Stomach (tissue), 9 donors: Measurements from ENCODE around the gene COLEC12. TPM values are rescaled to one million over a fixed set of nuclear protein-coding genes. Genes with fewer than 3 reads are reported as not detected.

ENCODE experiments used
- DNase-seq, 2 donors: peaks; one replicate each; pipeline versions ENCODE4 v3.0.0 to v3.0.0-alpha.2; 2013 to 2019
- H3K27ac ChIP-seq, 5 donors: fragments of 200-600 bp in 4 of 5; sonication (generic) in 4 of 5; one replicate each; pipeline ENCODE4 v1.5.1; 2013 to 2019; ENCODE audit warnings: mild to moderate bottlenecking in 1 of 5, moderate library complexity in 1 of 5
- H3K27me3 ChIP-seq, 3 donors: fragments of 200-600 bp; sonication (generic); one replicate each; pipeline ENCODE4 v1.5.1; 2017 to 2019; ENCODE audit warnings: mixed run types in 1 of 3
- H3K36me3 ChIP-seq, 4 donors: fragments of 200-600 bp; sonication (generic); 1 replicate in 3 of 4; 2 replicates in 1 of 4; pipeline ENCODE4 v1.5.1; 2016 to 2019
- H3K4me1 ChIP-seq, 4 donors: fragments of 200-600 bp; sonication (generic); one replicate each; pipeline ENCODE4 v1.5.1; 2016 to 2019
- H3K4me3 ChIP-seq, 4 donors: fragments of 200-600 bp; sonication (generic) in 3 of 4; one replicate each; pipeline ENCODE4 v1.5.1; 2016 to 2019; ENCODE audit warnings: mild to moderate bottlenecking in 1 of 4
- H3K9me3 ChIP-seq, 4 donors: fragments of 200-600 bp; sonication (generic); one replicate each; pipeline ENCODE4 v1.5.1; 2016 to 2019
- CTCF ChIP-seq, 7 experiments: fragments of 450-650 bp in 4 of 7; fragments of 200-600 bp in 3 of 7; sonication (generic) in 3 of 7; IDR thresholded peaks; one replicate each; pipeline ENCODE4 v1.5.1; 2016 to 2019; ENCODE audit warnings: antibody characterized with exemption in 7 of 7, control low read depth in 2 of 7, mild to moderate bottlenecking in 1 of 7
- EP300 ChIP-seq: sonication (generic); formaldehyde crosslinking; IDR thresholded peaks from one replicate; pipeline ENCODE4 v1.6.1; 2017; ENCODE audit warnings: antibody characterized with exemption
- POLR2A ChIP-seq, 4 donors: fragments of 450-650 bp; IDR thresholded peaks; one replicate each; pipeline ENCODE4 v1.6.1; 2016; ENCODE audit warnings: antibody characterized with exemption in 4 of 4, control low read depth in 2 of 4, mild to moderate bottlenecking in 1 of 4, moderate library complexity in 1 of 4
- POLR2AphosphoS5 ChIP-seq, 3 donors: sonication (generic); formaldehyde crosslinking; IDR thresholded peaks; one replicate each; pipeline ENCODE4 v1.6.1; 2016; ENCODE audit warnings: antibody characterized with exemption in 3 of 3
- WGBS, 5 donors: extraction: QIAGEN DNeasy Blood & Tissue Kit in 3 of 5; methylation state at CpG; one replicate each; pipeline versions ENCODE4 v1.1.5 to v1.1.7; 2013 to 2018; 5-methylcytosine and 5-hydroxymethylcytosine counted together
- intact Hi-C: fragments of 100-400 bp; cut with DNase I; formaldehyde crosslinking; loops from one replicate; pipeline ENCODE4 v1.15.1; 2023; ENCODE audit warnings: low total_unique reads
- polyA plus RNA-seq, 3 donors: library from polyadenylated mRNA; stranded (reverse); fragments of 200-250 nt; gene quantifications; one replicate each; pipeline ENCODE4 v1.2.3, GENCODE V29; 2013
- total RNA-seq, 5 donors: library from RNA; depleted of rRNA; stranded (reverse); fragments of >200 nt; gene quantifications; one replicate each; pipeline versions ENCODE4 v1.1.0 to v1.2.3, GENCODE V29; 2014 to 2016
- donor health status: healthy with polysubstance abuse.
- donor health status: Bipolar disorder and iron deficiency.
- donor health status: healthy.

Gene COLEC12
- total and polyA plus RNA-seq, 8 donors = 1.7 to 37.5 (median 5.6) TPM

- peaks cover 20 to 48% (median 35%) of the 10 kb centered on the region in 4 donors for H3K4me1 ChIP-seq
- no peak overlapping the region for H3K4me3 ChIP-seq
- 38 to 62% (median 45%) methylated on average over 1 of the region's 1 CpG for WGBS, 5 donors
- DNase-seq = peak in 1 of 2 donors; percentile 88
- H3K27ac ChIP-seq = peak overlapping the region in 4 of 5 donors; percentile 10 to 67 (median 51)
- intact Hi-C loops = no loop called here
- TF ChIP-seq CTCF (IDR thresholded peaks at IDR 0.05) (no peak), POLR2A (IDR thresholded peaks at IDR 0.05) (no peak), EP300 (no peak), POLR2AphosphoS5 (IDR thresholded peaks at IDR 0.05) (peak in 2 of 3 donors; percentile 40 to 53)
- H3K36me3 ChIP-seq = no peaks in the 10 kb centered on the region
- H3K9me3 ChIP-seq = no peaks in the 10 kb centered on the region
- no peaks in the 10 kb centered on the region for H3K27me3 ChIP-seq
These were observed 105.5 kb downstream of the COLEC12 start for GRCh38 chr18:394987-395362.

- H3K27ac ChIP-seq = peak overlapping the region in 4 of 5 donors; percentile 10 to 67 (median 51)
- 72 to 93% (median 85%) methylated on average over 6 of the region's 6 CpGs for WGBS, 5 donors
- no peak overlapping the region for H3K4me3 ChIP-seq
- no peaks in the 10 kb centered on the region for H3K9me3 ChIP-seq
- no peak for DNase-seq
- H3K4me1 ChIP-seq = peaks cover 20 to 48% (median 36%) of the 10 kb centered on the region in 4 donors
- no peaks in the 10 kb centered on the region for H3K27me3 ChIP-seq
- H3K36me3 ChIP-seq = no peaks in the 10 kb centered on the region
- intact Hi-C loops = no loop called here
- TF ChIP-seq CTCF (IDR thresholded peaks at IDR 0.05) (no peak), EP300 (no peak), POLR2AphosphoS5 (IDR thresholded peaks at IDR 0.05) (no peak), POLR2A (IDR thresholded peaks at IDR 0.05) (no peak)
These were observed 106.1 kb downstream of the COLEC12 start for GRCh38 chr18:394262-394986.

GRCh38 chr18:393574-393957, 106.9 kb downstream of the COLEC12 start:
- Histone ChIP-seq H3K27ac (no peak overlapping the region), H3K36me3 (no peaks in the 10 kb centered on the region), H3K9me3 (no peaks in the 10 kb centered on the region), H3K4me1 (peaks cover 20 to 39% (median 30%) of the 10 kb centered on the region in 4 donors), H3K4me3 (no peak overlapping the region), H3K27me3 (no peaks in the 10 kb centered on the region)
- no peak for DNase-seq
- no peak for TF ChIP-seq POLR2A (IDR thresholded peaks at IDR 0.05)
- no peak for TF ChIP-seq CTCF (IDR thresholded peaks at IDR 0.05)
- 65 to 71% (median 67%) methylated on average over 6 of the region's 6 CpGs for WGBS, 5 donors
- intact Hi-C loops = no loop called here

- Histone ChIP-seq H3K36me3 (no peaks in the 10 kb centered on the region), H3K27ac (no peak overlapping the region), H3K27me3 (no peaks in the 10 kb centered on the region), H3K4me3 (no peak overlapping the region), H3K9me3 (no peaks in the 10 kb centered on the region), H3K4me1 (peaks cover 20 to 39% (median 28%) of the 10 kb centered on the region in 4 donors)
- peak in 1 of 2 donors; percentile 80 for DNase-seq
- no peak for TF ChIP-seq CTCF (IDR thresholded peaks at IDR 0.05)
- no peak for TF ChIP-seq POLR2AphosphoS5 (IDR thresholded peaks at IDR 0.05)
- no peak for TF ChIP-seq EP300
- no peak for TF ChIP-seq POLR2A (IDR thresholded peaks at IDR 0.05)
- intact Hi-C loops = no loop called here
- 78 to 85% (median 83%) methylated on average over 6 of the region's 6 CpGs for WGBS, 5 donors
These were observed 107.5 kb downstream of the COLEC12 start for GRCh38 chr18:392928-393573.
